Measurements from ENCODE around the gene HLA-DOA. TPM values are rescaled to one million over a fixed set of nuclear protein-coding genes. Genes with fewer than 3 reads are reported as not detected.
A peak's percentile ranks its signal among the peaks of the same experiment; 100 is the strongest.

Gene HLA-DOA
- total and polyA plus RNA-seq, 10 of the 15 experiments (the other 5 are each of a cell fraction or from before 2014, with no cell fraction given), result 8.8 to 108 (median 58.3) TPM

DNA sequence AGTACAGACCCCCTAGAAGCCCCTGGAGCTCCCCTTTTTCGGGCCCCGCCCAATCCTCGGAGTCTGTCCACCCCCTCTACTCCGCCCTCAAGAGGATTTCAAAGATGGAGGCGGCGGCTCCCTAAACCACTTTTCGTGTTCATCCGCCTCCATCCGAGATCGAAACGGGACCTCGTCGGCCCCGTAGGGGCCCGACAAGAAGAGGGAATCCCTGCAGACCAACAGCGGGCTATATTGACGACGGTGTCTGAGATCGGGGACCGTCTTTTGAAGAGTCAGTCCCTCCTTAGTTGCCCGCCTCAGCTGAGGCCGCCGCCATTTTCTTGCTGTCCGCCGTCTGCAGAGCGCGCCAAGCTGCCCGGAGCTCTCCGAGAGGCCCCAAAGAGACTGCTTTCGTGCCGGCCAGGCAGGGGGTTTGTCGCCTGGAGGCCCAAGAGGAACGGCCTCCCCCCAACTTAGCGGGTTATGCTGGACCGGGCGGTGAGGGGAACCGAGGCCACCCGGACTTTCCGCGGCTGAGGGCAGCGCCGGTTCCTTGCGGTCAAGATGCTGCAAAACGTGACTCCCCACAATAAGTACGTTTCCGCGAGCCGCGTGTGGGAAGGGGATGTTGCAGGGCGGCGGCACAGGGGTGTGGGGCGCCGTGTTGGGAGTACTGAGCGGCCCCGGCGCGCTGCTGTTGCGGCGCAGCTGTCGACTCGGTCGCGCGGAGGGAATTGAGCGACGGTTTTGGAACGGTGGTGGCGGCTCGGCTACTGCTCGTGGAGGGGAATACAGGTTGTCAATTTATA, 36.8 kb downstream of the HLA-DOA start (continued):
- TF ChIP-seq, protein P1, sequence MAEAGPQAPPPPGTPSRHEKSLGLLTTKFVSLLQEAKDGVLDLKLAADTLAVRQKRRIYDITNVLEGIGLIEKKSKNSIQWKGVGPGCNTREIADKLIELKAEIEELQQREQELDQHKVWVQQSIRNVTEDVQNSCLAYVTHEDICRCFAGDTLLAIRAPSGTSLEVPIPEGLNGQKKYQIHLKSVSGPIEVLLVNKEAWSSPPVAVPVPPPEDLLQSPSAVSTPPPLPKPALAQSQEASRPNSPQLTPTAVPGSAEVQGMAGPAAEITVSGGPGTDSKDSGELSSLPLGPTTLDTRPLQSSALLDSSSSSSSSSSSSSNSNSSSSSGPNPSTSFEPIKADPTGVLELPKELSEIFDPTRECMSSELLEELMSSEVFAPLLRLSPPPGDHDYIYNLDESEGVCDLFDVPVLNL (IDR thresholded peaks at IDR 0.05; ENCODE audit: low read depth, low read length), result no peak
- TF ChIP-seq TAF1 (IDR thresholded peaks at IDR 0.05; ENCODE audit: borderline replicate concordance, low read depth, low read length) (0 out of 2 replicates have a peak, but pooled peaks have one; percentile 36), SUPT20H (IDR thresholded peaks at IDR 0.05; ENCODE audit: borderline replicate concordance, control insufficient read depth, low read depth, low read length) (no peak), BHLHE40 (IDR thresholded peaks at IDR 0.05; ENCODE audit: borderline replicate concordance in 1 of 2, low read depth in 2 of 2, low read length in 1 of 2) (peak; percentile 73 to 81), RBBP5 (conservative IDR thresholded peaks at IDR 0.05) (no peak; the same call in 1 of the 2 replicates), IKZF1 (conservative IDR thresholded peaks at IDR 0.05) (no peak), MEF2A (IDR thresholded peaks at IDR 0.05; ENCODE audit: insufficient read depth, low read depth, low read length) (no peak), TBL1XR1 (IDR thresholded peaks at IDR 0.05; ENCODE audit: low read depth, low read length) (0 out of 2 replicates have a peak, but pooled peaks have one; percentile 1), CEBPB (IDR thresholded peaks at IDR 0.05; ENCODE audit: borderline replicate concordance in 1 of 2, low read depth in 2 of 2, low read length in 2 of 2) (no peak), YY1 (IDR thresholded peaks at IDR 0.05; ENCODE audit: low read depth, low read length) (peak; percentile 86), POLR2AphosphoS5 (IDR thresholded peaks at IDR 0.05; ENCODE audit: low read length) (peak; percentile 24), PAX5 (IDR thresholded peaks at IDR 0.05; ENCODE audit: borderline replicate concordance, low read depth, low read length) (no peak)
- TF ChIP-seq, protein P2, sequence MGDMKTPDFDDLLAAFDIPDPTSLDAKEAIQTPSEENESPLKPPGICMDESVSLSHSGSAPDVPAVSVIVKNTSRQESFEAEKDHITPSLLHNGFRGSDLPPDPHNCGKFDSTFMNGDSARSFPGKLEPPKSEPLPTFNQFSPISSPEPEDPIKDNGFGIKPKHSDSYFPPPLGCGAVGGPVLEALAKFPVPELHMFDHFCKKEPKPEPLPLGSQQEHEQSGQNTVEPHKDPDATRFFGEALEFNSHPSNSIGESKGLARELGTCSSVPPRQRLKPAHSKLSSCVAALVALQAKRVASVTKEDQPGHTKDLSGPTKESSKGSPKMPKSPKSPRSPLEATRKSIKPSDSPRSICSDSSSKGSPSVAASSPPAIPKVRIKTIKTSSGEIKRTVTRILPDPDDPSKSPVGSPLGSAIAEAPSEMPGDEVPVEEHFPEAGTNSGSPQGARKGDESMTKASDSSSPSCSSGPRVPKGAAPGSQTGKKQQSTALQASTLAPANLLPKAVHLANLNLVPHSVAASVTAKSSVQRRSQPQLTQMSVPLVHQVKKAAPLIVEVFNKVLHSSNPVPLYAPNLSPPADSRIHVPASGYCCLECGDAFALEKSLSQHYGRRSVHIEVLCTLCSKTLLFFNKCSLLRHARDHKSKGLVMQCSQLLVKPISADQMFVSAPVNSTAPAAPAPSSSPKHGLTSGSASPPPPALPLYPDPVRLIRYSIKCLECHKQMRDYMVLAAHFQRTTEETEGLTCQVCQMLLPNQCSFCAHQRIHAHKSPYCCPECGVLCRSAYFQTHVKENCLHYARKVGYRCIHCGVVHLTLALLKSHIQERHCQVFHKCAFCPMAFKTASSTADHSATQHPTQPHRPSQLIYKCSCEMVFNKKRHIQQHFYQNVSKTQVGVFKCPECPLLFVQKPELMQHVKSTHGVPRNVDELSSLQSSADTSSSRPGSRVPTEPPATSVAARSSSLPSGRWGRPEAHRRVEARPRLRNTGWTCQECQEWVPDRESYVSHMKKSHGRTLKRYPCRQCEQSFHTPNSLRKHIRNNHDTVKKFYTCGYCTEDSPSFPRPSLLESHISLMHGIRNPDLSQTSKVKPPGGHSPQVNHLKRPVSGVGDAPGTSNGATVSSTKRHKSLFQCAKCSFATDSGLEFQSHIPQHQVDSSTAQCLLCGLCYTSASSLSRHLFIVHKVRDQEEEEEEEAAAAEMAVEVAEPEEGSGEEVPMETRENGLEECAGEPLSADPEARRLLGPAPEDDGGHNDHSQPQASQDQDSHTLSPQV (IDR thresholded peaks at IDR 0.05), result no peak
- TF ChIP-seq, protein P3, sequence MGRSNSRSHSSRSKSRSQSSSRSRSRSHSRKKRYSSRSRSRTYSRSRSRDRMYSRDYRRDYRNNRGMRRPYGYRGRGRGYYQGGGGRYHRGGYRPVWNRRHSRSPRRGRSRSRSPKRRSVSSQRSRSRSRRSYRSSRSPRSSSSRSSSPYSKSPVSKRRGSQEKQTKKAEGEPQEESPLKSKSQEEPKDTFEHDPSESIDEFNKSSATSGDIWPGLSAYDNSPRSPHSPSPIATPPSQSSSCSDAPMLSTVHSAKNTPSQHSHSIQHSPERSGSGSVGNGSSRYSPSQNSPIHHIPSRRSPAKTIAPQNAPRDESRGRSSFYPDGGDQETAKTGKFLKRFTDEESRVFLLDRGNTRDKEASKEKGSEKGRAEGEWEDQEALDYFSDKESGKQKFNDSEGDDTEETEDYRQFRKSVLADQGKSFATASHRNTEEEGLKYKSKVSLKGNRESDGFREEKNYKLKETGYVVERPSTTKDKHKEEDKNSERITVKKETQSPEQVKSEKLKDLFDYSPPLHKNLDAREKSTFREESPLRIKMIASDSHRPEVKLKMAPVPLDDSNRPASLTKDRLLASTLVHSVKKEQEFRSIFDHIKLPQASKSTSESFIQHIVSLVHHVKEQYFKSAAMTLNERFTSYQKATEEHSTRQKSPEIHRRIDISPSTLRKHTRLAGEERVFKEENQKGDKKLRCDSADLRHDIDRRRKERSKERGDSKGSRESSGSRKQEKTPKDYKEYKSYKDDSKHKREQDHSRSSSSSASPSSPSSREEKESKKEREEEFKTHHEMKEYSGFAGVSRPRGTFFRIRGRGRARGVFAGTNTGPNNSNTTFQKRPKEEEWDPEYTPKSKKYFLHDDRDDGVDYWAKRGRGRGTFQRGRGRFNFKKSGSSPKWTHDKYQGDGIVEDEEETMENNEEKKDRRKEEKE (IDR thresholded peaks at IDR 0.05), result no peak
- TF ChIP-seq, protein P4, sequence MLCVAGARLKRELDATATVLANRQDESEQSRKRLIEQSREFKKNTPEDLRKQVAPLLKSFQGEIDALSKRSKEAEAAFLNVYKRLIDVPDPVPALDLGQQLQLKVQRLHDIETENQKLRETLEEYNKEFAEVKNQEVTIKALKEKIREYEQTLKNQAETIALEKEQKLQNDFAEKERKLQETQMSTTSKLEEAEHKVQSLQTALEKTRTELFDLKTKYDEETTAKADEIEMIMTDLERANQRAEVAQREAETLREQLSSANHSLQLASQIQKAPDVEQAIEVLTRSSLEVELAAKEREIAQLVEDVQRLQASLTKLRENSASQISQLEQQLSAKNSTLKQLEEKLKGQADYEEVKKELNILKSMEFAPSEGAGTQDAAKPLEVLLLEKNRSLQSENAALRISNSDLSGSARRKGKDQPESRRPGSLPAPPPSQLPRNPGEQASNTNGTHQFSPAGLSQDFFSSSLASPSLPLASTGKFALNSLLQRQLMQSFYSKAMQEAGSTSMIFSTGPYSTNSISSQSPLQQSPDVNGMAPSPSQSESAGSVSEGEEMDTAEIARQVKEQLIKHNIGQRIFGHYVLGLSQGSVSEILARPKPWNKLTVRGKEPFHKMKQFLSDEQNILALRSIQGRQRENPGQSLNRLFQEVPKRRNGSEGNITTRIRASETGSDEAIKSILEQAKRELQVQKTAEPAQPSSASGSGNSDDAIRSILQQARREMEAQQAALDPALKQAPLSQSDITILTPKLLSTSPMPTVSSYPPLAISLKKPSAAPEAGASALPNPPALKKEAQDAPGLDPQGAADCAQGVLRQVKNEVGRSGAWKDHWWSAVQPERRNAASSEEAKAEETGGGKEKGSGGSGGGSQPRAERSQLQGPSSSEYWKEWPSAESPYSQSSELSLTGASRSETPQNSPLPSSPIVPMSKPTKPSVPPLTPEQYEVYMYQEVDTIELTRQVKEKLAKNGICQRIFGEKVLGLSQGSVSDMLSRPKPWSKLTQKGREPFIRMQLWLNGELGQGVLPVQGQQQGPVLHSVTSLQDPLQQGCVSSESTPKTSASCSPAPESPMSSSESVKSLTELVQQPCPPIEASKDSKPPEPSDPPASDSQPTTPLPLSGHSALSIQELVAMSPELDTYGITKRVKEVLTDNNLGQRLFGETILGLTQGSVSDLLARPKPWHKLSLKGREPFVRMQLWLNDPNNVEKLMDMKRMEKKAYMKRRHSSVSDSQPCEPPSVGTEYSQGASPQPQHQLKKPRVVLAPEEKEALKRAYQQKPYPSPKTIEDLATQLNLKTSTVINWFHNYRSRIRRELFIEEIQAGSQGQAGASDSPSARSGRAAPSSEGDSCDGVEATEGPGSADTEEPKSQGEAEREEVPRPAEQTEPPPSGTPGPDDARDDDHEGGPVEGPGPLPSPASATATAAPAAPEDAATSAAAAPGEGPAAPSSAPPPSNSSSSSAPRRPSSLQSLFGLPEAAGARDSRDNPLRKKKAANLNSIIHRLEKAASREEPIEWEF (IDR thresholded peaks at IDR 0.05; ENCODE audit: insufficient replicate concordance, low read depth, low read length), result peak; percentile 20
